MG63 (cell line): ENCODE results near the gene MIB2. TPM values are rescaled to one million over a fixed set of nuclear protein-coding genes. Genes with fewer than 3 reads are reported as not detected.

Source experiments
- DNase-seq: peaks from one replicate; pipeline ENCODE4 v3.0.0-alpha.2; 2020
- H3K27me3 ChIP-seq: fragments of 250-450 bp; sonication (Bioruptor Pico); 2 replicates; pipeline ENCODE4 v1.5.1; 2020; ENCODE audit warnings: mild to moderate bottlenecking, moderate library complexity
- H3K36me3 ChIP-seq: fragments of 250-450 bp; sonication (Bioruptor Pico); 2 replicates; pipeline ENCODE4 v1.5.1; 2020; ENCODE audit warnings: mild to moderate bottlenecking, moderate library complexity
- H3K4me3 ChIP-seq: fragments of 250-450 bp; sonication (Bioruptor Pico); 2 replicates; pipeline ENCODE4 v1.5.1; 2020; ENCODE audit warnings: mild to moderate bottlenecking, moderate library complexity
- H3K9me3 ChIP-seq: fragments of 250-450 bp; sonication (Bioruptor Pico); 2 replicates; pipeline ENCODE4 v1.5.1; 2020; ENCODE audit warnings: mild to moderate bottlenecking, moderate library complexity
- total RNA-seq: library from RNA; depleted of rRNA; stranded (reverse); fragments of >200 nt; shearing (Covaris generic); gene quantifications from 2 replicates; pipeline ENCODE4 v1.2.3, GENCODE V29; 2014; ENCODE audit warnings: low replicate concordance

The MIB2 gene
- total RNA-seq, 1 experiment from 2014 or later, result 66.8 TPM

DNA sequence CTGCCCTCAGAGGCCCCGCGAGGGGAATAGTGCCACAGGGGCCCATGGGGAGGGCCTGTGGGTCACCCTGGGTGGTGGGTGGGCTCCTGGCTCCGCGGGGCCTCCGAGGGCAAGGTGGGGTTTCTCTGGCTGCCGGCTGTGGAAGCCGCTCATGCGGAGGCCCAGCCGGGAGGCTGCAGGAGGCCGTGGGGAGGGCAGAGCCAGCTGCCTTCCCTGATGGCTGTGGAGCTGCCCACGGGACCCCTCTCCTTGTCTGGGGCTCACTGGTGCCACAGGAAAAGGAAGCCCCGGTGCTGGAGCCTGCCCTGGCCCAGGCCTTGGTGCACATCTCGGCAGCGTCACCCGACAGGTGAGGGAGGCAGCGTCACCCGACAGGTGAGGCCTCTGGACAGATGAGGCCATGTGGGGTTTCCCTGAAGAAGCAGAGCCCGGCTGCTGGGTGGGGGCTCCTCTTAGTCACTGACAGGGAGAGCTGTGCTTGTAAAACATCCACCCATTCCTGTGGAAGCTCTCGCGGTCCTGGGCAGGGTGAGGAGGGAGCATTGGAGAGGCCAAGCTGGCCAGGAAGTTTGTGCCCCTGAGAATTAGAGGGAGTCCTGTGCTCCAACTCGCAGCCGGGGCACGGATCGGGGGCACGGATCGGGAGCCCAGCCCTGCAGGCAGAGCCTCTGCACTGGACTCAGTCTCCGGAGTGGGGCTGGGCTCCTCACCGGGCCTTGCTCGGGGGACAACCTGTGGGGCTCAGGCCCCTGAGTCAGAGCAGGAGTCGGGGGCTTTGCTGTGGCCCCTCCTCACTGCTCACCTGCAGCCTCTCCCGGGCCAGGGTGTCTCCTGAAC is 6.1 kb downstream of the MIB2 start:
- no peak for DNase-seq
- H3K27me3 ChIP-seq, result no peaks in the 10 kb centered on the region
- no peaks in the 10 kb centered on the region for H3K9me3 ChIP-seq
- no peak overlapping the region for H3K4me3 ChIP-seq
- H3K36me3 ChIP-seq, result peaks cover 6% of the 10 kb centered on the region

DNA sequence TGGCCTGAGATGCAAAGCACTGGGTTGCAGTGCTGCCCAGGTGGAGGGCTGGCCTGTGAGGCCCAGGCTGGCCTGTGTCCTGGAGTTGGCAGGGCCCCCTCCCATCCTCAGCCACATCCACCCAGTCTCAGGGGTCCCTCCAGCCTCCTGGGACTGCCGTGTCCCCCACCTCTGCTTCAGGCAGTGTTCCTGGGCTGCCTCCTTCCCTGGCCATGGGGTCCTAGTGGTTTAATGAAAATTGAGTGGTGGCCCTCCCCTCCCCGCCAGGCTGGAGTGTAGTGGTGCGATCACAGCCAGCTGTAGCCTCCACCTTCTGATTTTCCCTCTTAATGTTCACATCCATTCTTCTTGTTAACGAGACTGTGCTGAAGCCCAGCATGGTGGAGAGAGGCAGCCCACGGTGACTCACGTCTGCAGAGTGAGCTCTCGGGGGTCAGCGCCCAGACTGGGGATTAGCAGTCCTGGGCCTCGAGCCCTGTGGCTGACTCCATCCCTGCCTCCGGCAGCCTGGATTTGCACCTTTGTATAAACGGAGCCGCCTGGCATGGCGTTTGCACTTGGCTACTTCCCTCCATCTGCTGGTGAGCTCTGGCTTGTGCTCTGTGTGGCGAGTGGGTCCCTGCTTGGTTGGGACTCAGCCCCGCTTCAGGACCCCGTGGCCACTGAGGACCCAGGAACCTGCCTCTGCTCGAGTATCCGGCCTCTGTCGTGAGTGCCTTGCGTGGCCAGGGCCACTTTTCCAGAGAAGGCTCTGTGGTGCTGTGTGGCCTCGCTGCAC is 6.9 kb downstream of the MIB2 start:
- H3K36me3 ChIP-seq, result peaks cover 6% of the 10 kb centered on the region
- no peaks in the 10 kb centered on the region for H3K9me3 ChIP-seq
- DNase-seq, result peak; percentile 92
- H3K4me3 ChIP-seq, result no peak overlapping the region
- no peaks in the 10 kb centered on the region for H3K27me3 ChIP-seq

DNA sequence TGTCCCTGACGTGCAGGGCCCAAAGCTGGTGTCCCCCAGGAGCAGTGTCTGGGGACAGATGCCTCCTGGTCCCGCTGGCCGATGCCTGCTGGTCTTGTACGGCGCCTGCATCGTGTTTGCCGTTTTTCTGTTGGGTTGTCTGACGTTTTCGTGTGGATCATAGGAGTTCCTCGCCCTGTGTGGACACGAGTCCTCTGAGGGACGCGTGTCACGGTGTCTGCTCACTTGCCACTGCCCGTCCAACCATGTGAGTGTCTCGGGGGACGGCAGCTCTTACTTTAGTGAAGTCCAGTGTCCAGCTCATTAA is 7.4 kb downstream of the MIB2 start:
- no peaks in the 10 kb centered on the region for H3K27me3 ChIP-seq
- peaks cover 2% of the 10 kb centered on the region for H3K36me3 ChIP-seq
- H3K4me3 ChIP-seq, result no peak overlapping the region
- H3K9me3 ChIP-seq, result no peaks in the 10 kb centered on the region
- no peak for DNase-seq

DNA sequence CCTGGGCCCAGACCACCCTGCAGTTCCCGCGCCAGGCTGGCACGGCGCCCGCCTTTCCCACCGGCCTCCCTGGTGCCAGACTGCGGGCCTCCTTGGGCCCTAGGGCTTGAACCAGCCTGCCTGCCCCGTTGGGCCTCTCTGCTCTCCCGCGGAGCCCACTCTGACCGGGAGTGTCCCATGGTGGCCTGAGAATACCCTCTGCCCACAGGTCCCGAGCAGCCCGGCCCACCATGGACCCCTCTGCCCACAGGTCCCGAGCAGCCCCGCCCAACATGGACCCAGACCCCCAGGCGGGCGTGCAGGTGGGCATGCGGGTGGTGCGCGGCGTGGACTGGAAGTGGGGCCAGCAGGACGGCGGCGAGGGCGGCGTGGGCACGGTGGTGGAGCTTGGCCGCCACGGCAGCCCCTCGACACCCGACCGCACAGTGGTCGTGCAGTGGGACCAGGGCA is 7.9 kb downstream of the MIB2 start:
- Histone ChIP-seq H3K4me3 (no peak overlapping the region), H3K9me3 (no peaks in the 10 kb centered on the region), H3K36me3 (no peaks in the 10 kb centered on the region; the same call in 1 of the 2 replicates), H3K27me3 (no peaks in the 10 kb centered on the region)
- no peak for DNase-seq

DNA sequence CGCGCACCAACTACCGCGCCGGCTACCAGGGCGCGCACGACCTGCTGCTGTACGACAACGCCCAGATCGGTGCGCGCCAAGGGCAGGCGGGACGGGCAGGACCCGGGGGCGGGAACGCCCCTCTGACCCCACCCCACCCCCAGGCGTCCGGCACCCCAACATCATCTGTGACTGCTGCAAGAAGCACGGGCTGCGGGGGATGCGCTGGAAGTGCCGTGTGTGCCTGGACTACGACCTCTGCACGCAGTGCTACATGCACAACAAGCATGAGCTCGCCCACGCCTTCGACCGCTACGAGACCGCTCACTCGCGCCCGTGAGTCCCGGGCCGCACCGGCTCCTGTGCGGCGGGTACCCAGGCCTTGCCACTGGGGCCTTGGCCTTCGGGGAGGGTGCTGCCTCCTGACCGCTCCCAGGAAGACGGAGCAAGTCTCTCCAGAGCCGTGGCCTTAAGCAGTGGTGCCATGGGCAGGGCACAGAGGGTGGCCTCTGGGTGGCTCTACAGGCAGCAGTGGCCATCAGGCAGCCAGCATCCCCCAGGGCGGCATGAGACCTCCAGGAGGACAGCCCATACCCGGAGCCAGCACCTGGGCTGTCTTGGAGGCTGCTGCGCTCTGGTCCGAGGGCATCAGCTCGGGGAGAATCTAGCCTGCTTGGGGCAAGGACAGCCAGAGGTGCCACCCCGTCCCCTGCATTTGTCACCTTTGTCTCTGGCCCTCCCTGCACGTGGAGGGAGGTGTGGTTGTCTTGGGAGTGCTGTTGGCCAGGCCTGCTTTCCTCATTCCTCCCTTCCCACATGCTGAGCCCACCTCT is 8.5 kb downstream of the MIB2 start:
- DNase-seq, result no peak
- Histone ChIP-seq H3K36me3 (no peaks in the 10 kb centered on the region; the same call in 1 of the 2 replicates), H3K4me3 (no peak overlapping the region), H3K27me3 (no peaks in the 10 kb centered on the region), H3K9me3 (no peaks in the 10 kb centered on the region)

DNA sequence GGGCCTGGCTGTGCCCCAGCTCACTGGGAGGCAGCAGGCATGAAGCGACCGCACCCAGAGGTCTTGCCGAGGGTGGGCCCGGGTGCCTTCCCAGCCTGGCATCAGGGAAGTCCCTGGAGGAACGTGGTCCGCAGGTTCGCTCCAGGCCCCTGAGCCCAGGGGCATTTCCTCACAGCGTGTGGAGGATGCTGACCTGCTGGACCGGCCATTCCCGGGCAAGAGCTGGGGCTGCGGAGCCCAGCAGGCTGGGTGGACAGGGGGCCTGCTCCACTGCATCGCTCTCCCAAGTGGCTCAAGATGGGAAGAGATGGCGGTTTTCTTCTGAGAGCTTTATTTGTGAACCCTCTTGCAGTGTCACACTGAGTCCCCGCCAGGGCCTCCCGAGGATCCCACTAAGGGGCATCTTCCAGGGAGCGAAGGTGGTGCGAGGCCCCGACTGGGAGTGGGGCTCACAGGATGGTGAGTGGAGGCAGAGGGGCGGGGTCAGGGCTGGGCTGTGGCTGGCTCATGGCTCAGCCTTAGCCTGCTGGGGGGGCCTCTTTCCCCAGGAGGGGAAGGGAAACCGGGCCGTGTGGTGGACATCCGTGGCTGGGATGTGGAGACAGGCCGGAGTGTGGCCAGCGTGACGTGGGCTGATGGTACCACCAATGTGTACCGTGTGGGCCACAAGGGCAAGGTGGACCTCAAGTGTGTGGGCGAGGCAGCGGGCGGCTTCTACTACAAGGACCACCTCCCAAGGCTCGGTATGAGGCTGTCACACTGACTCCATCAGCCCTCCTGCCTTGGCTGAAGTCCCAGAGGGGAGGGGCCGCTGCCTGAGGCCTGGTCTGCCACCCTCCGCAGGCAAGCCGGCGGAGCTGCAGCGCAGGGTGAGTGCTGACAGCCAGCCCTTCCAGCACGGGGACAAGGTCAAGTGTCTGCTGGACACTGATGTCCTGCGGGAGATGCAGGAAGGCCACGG is 9.4 kb downstream of the MIB2 start:
- Histone ChIP-seq H3K36me3 (no peaks in the 10 kb centered on the region; the same call in 1 of the 2 replicates), H3K9me3 (no peaks in the 10 kb centered on the region), H3K27me3 (no peaks in the 10 kb centered on the region), H3K4me3 (no peak overlapping the region)
- DNase-seq, result no peak

DNA sequence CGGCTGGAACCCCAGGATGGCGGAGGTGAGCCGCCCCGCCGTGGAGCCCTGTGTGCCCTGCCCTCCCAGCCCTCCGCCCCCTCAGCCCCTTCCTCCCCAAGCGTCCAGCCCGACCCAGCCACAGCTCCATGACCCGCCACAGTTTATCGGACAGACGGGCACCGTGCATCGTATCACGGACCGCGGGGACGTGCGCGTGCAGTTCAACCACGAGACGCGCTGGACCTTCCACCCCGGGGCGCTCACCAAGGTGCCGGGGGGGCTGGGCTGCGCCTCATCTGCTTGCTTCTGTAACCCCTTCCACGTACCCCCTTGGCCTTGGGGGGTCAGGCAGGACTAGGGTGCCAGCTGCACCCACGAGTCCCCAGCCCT is 10.1 kb downstream of the MIB2 start:
- H3K36me3 ChIP-seq, result no peaks in the 10 kb centered on the region; the same call in 1 of the 2 replicates

DNA sequence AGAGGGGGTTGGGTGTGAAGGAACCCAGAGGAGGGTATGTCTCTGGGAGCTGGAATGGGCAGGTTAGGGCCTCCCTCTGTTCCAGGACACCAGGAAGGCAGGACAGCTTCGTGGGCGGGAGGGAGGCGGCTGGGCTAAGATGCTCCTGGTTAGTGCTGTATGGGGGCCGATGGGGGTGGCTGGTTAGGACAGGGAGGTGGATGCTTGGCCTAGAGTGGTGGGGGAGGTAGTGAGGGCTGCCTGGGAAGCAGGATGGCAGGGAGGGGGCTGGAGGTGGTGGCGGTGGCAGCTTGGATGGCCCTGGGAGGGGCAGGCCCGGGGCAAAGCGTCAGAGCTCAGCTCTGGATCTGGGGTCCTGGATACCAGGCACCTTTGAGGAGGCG is 10.5 kb downstream of the MIB2 start:
- H3K4me3 ChIP-seq, result no peak overlapping the region
- DNase-seq, result no peak
- no peaks in the 10 kb centered on the region for H3K9me3 ChIP-seq
- H3K36me3 ChIP-seq, result no peaks in the 10 kb centered on the region; the same call in 1 of the 2 replicates
- H3K27me3 ChIP-seq, result no peaks in the 10 kb centered on the region

More for the DNA sequence above, 10.1 kb downstream of the MIB2 start:
- H3K9me3 ChIP-seq, result no peaks in the 10 kb centered on the region
- H3K4me3 ChIP-seq, result no peak overlapping the region
- DNase-seq, result no peak
- H3K27me3 ChIP-seq, result no peaks in the 10 kb centered on the region

DNA sequence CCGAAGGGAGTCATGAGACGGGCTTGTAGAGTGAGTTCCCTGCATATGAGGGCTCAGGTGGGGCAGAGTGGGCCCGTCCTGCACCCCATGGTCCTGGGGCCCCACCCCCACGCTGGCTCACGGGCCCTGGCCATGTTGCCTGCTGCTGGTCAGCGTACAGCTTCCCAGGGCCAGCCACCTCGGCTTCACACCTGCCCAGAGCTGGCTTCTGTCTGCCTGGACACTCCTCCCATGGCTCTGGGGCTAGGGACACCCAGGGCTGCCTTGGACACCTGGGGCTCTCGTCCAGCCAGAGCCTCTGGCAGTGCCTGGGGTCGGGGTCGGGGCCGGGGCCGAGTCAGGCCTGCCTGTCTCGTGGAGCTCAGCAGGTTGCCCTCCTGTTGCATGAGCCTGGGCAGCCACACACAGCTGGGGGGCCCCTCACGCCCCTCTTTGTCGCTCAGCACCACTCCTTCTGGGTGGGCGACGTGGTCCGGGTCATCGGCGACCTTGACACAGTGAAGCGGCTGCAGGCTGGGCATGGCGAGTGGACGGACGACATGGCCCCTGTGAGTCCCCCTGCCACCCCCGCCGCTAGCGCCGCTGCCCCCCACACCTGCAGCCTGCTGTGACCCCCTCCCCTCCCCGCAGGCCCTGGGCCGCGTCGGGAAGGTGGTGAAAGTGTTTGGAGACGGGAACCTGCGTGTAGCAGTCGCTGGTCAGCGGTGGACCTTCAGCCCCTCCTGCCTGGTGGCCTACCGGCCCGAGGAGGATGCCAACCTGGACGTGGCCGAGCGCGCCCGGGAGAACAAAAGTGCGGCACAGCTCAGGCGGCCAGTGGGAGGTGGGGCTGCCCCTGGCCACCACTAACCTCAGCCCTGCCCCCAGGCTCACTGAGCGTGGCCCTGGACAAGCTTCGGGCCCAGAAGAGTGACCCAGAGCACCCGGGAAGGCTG is 11.2 kb downstream of the MIB2 start:
- Histone ChIP-seq H3K4me3 (no peak overlapping the region), H3K9me3 (no peaks in the 10 kb centered on the region), H3K36me3 (no peaks in the 10 kb centered on the region; the same call in 1 of the 2 replicates), H3K27me3 (no peaks in the 10 kb centered on the region)
- DNase-seq, result no peak

DNA sequence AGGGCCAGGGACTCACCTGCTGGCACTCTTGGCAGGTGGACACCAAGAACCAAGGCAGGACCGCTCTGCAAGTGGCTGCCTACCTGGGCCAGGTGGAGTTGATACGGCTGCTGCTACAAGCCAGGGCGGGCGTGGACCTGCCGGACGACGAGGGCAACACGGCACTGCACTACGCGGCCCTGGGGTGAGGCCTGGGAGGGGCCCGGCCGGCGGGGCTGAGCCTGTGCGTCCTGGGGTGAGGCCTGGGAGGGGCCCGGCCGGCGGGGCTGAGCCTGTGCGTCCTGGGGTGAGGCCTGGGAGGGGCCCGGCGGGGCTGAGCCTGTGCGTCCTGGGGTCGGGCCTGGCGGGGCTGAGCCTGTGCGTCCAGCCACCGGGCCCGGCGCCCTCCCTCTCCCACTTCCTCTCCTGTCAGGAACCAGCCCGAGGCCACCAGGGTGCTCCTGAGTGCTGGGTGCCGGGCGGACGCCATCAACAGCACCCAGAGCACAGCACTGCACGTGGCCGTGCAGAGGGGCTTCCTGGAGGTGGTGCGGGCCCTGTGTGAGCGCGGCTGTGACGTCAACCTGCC is 12.0 kb downstream of the MIB2 start:
- Histone ChIP-seq H3K9me3 (no peaks in the 10 kb centered on the region), H3K27me3 (no peaks in the 10 kb centered on the region), H3K4me3 (no peak overlapping the region), H3K36me3 (no peaks in the 10 kb centered on the region; the same call in 1 of the 2 replicates)
- no peak for DNase-seq

DNA sequence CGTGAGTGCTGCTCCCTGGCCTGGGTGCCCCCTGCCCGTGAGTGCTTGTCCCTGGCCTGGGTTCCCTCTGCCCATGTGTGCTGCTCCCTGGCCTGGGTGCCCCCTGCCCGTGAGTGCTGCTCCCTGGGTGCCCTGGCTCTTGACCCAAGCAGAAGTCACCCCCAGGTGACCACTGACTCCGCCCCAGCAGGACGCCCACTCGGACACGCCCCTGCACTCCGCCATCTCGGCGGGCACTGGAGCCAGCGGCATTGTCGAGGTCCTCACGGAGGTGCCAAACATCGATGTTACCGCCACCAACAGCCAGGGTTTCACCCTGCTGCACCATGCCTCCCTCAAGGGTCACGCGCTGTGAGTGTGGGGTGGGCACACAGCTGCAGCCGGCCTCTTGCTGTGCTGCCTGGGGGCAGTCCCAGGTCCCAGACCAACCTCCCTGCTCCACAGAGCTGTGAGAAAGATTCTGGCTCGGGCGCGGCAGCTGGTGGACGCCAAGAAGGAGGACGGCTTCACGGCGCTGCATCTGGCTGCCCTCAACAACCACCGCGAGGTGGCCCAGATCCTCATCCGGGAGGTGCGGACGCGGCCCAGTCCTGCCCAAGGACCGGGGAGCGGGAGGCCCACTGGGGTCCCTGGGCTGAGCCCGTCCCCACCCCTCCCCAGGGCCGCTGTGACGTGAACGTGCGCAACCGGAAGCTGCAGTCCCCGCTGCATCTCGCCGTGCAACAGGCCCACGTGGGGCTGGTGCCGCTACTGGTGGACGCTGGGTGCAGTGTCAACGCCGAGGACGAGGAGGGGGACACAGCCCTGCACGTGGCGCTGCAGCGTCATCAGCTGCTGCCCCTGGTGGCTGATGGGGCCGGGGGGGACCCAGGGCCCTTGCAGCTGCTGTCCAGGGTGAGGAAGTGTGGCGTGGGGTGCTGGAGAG is 12.8 kb downstream of the MIB2 start:
- Histone ChIP-seq H3K27me3 (no peaks in the 10 kb centered on the region), H3K36me3 (no peaks in the 10 kb centered on the region; the same call in 1 of the 2 replicates), H3K4me3 (no peak overlapping the region), H3K9me3 (no peaks in the 10 kb centered on the region)
- no peak for DNase-seq

DNA sequence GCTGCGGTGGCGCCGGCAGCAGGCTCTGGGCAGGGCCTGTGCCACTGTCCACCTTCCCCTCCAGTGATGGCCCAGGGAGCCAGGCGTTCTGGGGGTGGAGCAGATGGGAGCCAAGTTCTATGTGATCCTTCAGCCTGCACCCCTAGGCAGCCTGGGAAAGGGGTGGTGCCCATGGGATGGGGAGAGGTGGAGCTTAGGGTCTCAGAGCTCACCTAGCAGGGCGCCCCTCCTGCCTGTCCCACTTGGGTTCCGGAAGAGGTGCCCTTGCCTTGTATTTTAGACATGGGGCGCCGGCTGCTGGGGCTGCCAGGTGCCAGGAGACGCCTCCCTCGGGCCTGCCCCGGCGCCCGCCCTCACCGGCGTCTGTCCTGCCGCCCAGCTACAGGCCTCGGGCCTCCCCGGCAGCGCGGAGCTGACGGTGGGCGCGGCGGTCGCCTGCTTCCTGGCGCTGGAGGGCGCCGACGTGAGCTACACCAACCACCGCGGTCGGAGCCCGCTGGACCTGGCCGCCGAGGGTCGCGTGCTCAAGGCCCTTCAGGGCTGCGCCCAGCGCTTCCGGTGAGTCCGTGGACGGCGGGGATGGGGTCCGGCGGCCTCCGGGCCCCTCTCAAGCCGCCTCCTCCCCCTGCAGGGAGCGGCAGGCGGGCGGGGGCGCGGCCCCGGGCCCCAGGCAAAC is 13.6 kb downstream of the MIB2 start:
- H3K27me3 ChIP-seq, result no peaks in the 10 kb centered on the region
- no peak for DNase-seq
- no peak overlapping the region for H3K4me3 ChIP-seq
- H3K9me3 ChIP-seq, result no peaks in the 10 kb centered on the region
- no peaks in the 10 kb centered on the region; the same call in 1 of the 2 replicates for H3K36me3 ChIP-seq

DNA sequence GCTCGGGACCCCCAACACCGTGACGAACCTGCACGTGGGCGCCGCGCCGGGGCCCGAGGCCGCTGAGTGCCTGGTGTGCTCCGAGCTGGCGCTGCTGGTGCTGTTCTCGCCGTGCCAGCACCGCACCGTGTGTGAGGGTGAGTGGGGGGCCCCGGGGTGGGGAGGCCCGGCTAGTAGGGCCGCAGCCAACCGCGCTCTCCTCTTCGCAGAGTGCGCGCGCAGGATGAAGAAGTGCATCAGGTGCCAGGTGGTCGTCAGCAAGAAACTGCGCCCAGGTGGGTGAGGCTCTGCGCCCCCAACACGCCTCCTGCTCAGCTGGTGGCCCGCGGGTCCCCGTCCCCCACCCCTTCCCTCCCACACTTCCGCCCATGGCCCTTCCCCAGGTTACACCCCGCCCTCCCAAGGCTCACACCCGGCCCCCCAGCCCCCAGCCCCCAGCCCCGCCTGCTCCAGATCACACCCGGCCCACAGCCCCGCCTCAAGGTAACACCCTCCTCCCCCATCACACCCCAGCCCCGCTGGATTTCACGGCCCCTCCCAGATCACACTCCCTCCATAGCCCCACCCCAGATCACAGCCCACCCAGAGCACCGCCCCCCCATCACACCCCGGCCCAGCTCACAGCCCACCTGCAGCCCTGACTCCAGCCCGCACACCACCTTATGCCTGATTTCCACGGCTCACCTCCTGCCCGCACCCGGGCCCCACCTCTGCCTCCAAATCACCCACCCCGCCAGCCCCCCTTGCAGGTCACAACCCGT is 14.3 kb downstream of the MIB2 start:
- DNase-seq, result no peak
- Histone ChIP-seq H3K27me3 (no peaks in the 10 kb centered on the region), H3K9me3 (no peaks in the 10 kb centered on the region), H3K36me3 (no peaks in the 10 kb centered on the region; the same call in 1 of the 2 replicates), H3K4me3 (no peak overlapping the region)
